Panc1 (cell line): ENCODE results near the gene RARG. TPM values are rescaled to one million over a fixed set of nuclear protein-coding genes. Genes with fewer than 3 reads are reported as not detected.

ENCODE experiments used
- ATAC-seq: fragments of 200-7000 bp; cut with Tn5 transposase; 2 replicates; pipeline ENCODE4 v1.9.1; 2020; ENCODE audit warnings: mild to moderate bottlenecking, moderate library complexity
- BruUV-seq: library from RNA; stranded (reverse); fragments of 400-500 nt; replicated peaks from 2 replicates; lab custom pipeline; 2021; lab: Mats Ljungman, UMichigan
- CTCF ChIA-PET: fragments of 300-600 bp; sonication (Branson Sonifier 250); formaldehyde crosslinking; loops from one replicate; lab custom pipeline; 2022; ENCODE audit warnings: antibody characterized with exemption; lab: Charles Lee
- POLR2A ChIA-PET: fragments of 300-600 bp; sonication (Branson Sonifier 250); formaldehyde crosslinking; loops from one replicate; lab custom pipeline; 2022; ENCODE audit warnings: antibody characterized with exemption; lab: Charles Lee
- DNase-seq: peaks from one replicate; pipeline ENCODE4 v3.0.0-alpha.2; 2010; ENCODE audit warnings: low read depth, low spot score
- H3K27ac ChIP-seq: 2 replicates; pipeline ENCODE4 v1.5.1; 2011; ENCODE audit warnings: mild to moderate bottlenecking, low read length, inconsistent platforms
- H3K27me3 ChIP-seq: fragments of 200-500 bp; sonication (Bioruptor generic); 2 replicates; pipeline ENCODE4 v1.6.0; 2014; ENCODE audit warnings: low read length, inconsistent platforms; ENCODE audit not compliant: control insufficient read depth, insufficient read depth
- H3K36me3 ChIP-seq: fragments of 200-500 bp; sonication (Bioruptor generic); 2 replicates; pipeline ENCODE4 v1.5.1; 2014; ENCODE audit warnings: inconsistent platforms, mild to moderate bottlenecking, low read length, moderate library complexity; ENCODE audit not compliant: control insufficient read depth, insufficient read depth
- H3K4me1 ChIP-seq: 2 replicates; pipeline ENCODE4 v1.5.1; 2011; ENCODE audit warnings: inconsistent platforms, mild to moderate bottlenecking, low read length, moderate library complexity; ENCODE audit not compliant: control insufficient read depth, insufficient read depth
- H3K4me3 ChIP-seq, 2 experiments: 2 replicates each; pipeline ENCODE4 v1.5.1; 2011 to 2012; ENCODE audit warnings: low read depth in 2 of 2, low read length in 2 of 2, mild to moderate bottlenecking in 2 of 2, inconsistent platforms in 1 of 2, moderate library complexity in 1 of 2
- H3K9me3 ChIP-seq: fragments of 200-500 bp; sonication (Bioruptor generic); 2 replicates; pipeline ENCODE4 v1.5.1; 2014; ENCODE audit warnings: low read depth, mild to moderate bottlenecking, inconsistent platforms, low read length, moderate library complexity; ENCODE audit not compliant: control insufficient read depth, insufficient read depth
- POLR2AphosphoS5 ChIP-seq: IDR thresholded peaks from 2 replicates; pipeline ENCODE4 v1.6.1; 2012; ENCODE audit warnings: mild to moderate bottlenecking, low read depth, low read length, moderate library complexity
- REST ChIP-seq, 2 experiments: IDR thresholded peaks; 2 replicates each; pipeline ENCODE4 v1.6.1; 2011 to 2012; ENCODE audit warnings: low read depth in 2 of 2, control low read depth in 1 of 2, low read length in 1 of 2, mild to moderate bottlenecking in 1 of 2, moderate library complexity in 1 of 2; ENCODE audit not compliant: insufficient read depth in 1 of 2
- SIN3A ChIP-seq: IDR thresholded peaks from 2 replicates; pipeline ENCODE4 v1.6.1; 2012; ENCODE audit warnings: low read depth, mild to moderate bottlenecking, low read length, moderate library complexity, borderline replicate concordance; ENCODE audit not compliant: insufficient read depth
- TCF7L2 ChIP-seq: IDR thresholded peaks from 2 replicates; pipeline ENCODE4 v1.6.1; 2011; ENCODE audit warnings: mild to moderate bottlenecking, low read depth, low read length, inconsistent platforms
- in situ Hi-C: cut with HindIII; loops from 2 replicates; pipeline ENCODE4 v1.10.0; 2016; ENCODE audit warnings: low sequenced_read_pairs, low pct_unique_long_range_greater_than_20kb
- intact Hi-C: fragments of 100-400 bp; cut with micrococcal nuclease; formaldehyde crosslinking; loops from one replicate; pipeline ENCODE4 v1.10.0; 2022; ENCODE audit not compliant: unreplicated experiment
- total RNA-seq: library from RNA; stranded (reverse); gene quantifications from one replicate; pipeline ENCODE4 v1.2.1, GENCODE V29; 2021; ENCODE audit not compliant: unreplicated experiment
- TF ChIP-seq, protein P1 (sequence below): fragments of 450-650 bp; IDR thresholded peaks from 2 replicates; pipeline ENCODE4 v1.5.1; 2017; ENCODE audit warnings: mild to moderate bottlenecking

Gene RARG
- total RNA-seq, 1 experiment from 2014 or later = 41.2 TPM

GRCh38 chr12:53219956-53220693, 11.9 kb downstream of the RARG start:
- CTCF ChIA-PET = interaction anchor here (0.6 to 1.1 kb wide), 6 partner anchors 14 to 101 kb away, joined by 3 to 4 read pairs (median 3); partner anchors contain the start of gene AAAS
- POLR2A ChIA-PET = interaction anchor here (0.7 to 1.1 kb wide), 2 partner anchors 21 to 40 kb away, joined by 5 to 17 read pairs; partner anchors contain the start of genes CSAD and ZNF740
- Histone ChIP-seq H3K4me3 (peak overlapping the region; percentile 68 to 79), H3K36me3 (no peaks in the 10 kb centered on the region), H3K27ac (peak overlapping the region; percentile 84), H3K27me3 (no peaks in the 10 kb centered on the region), H3K9me3 (no peaks in the 10 kb centered on the region), H3K4me1 (peaks cover 64% of the 10 kb centered on the region)
- peak; percentile 72 for DNase-seq
- BruUV-seq = no TSS peak
- intact Hi-C loops = loop anchor here (5.0 kb wide), 1 partner anchor 32 kb away; a partner anchor contains a TSS
- peak; percentile 62 for ATAC-seq
- in situ Hi-C loops = no loop called here
- TF ChIP-seq SIN3A (peak; percentile 52; the same call in 1 of the 2 replicates), TCF7L2 (no peak)

- no peak for ATAC-seq
- H3K9me3 ChIP-seq = no peaks in the 10 kb centered on the region
- no peak for DNase-seq
- ChIA-PET CTCF (interaction anchor here (1.0 to 1.1 kb wide), 3 partner anchors 14 to 102 kb away, joined by 3 read pairs; partner anchors contain the start of gene AAAS), POLR2A (interaction anchor here (0.7 to 1.1 kb wide), 2 partner anchors 22 to 39 kb away, joined by 5 to 17 read pairs; partner anchors contain the start of genes CSAD and ZNF740)
- peaks cover 59% of the 10 kb centered on the region for H3K4me1 ChIP-seq
- TF ChIP-seq TCF7L2 (no peak), SIN3A (no peak), REST (IDR thresholded peaks at IDR 0.05; ENCODE audit: insufficient read depth in 1 of 2, low read depth in 2 of 2, low read length in 1 of 2) (no peak), POLR2AphosphoS5 (no peak)
- TF ChIP-seq, protein P1, sequence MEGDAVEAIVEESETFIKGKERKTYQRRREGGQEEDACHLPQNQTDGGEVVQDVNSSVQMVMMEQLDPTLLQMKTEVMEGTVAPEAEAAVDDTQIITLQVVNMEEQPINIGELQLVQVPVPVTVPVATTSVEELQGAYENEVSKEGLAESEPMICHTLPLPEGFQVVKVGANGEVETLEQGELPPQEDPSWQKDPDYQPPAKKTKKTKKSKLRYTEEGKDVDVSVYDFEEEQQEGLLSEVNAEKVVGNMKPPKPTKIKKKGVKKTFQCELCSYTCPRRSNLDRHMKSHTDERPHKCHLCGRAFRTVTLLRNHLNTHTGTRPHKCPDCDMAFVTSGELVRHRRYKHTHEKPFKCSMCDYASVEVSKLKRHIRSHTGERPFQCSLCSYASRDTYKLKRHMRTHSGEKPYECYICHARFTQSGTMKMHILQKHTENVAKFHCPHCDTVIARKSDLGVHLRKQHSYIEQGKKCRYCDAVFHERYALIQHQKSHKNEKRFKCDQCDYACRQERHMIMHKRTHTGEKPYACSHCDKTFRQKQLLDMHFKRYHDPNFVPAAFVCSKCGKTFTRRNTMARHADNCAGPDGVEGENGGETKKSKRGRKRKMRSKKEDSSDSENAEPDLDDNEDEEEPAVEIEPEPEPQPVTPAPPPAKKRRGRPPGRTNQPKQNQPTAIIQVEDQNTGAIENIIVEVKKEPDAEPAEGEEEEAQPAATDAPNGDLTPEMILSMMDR = no peak
- intact Hi-C loops (loop anchor here (5.0 kb wide), 1 partner anchor 33 kb away; a partner anchor contains a TSS), in situ Hi-C loops (no loop called here)
- no peaks in the 10 kb centered on the region for H3K27me3 ChIP-seq
- peak overlapping the region; percentile 84 for H3K27ac ChIP-seq
- H3K36me3 ChIP-seq = no peaks in the 10 kb centered on the region
- peak overlapping the region; percentile 68 to 79 for H3K4me3 ChIP-seq
- BruUV-seq = TSS peak; percentile 34
Measured at GRCh38 chr12:53219292-53219955, 12.6 kb downstream of the RARG start.
